ENCODE measurements around the gene RPS25.
"Not testable (repeated sequence)": the region's sequence is repeated elsewhere in the genome, so short reads cannot be mapped to it uniquely, and the experiment has no call there.

The RPS25 gene

GRCh38 chr11:119014209-119014924 is 3.8 kb downstream of the RPS25 start:
- no peak for DNase-seq

GRCh38 chr11:119012629-119013170 is 5.4 kb downstream of the RPS25 start:
- no peak for DNase-seq

- DNase-seq, result no peak
Measured at GRCh38 chr11:119011476-119012053, 6.6 kb downstream of the RPS25 start.

GRCh38 chr11:119006656-119007055 is 11.5 kb downstream of the RPS25 start:
- no peak for DNase-seq

GRCh38 chr11:119000906-119001305 is 17.2 kb downstream of the RPS25 start:
- DNase-seq, result no peak

GRCh38 chr11:118998822-118999221 is 19.3 kb downstream of the RPS25 start:
- no peak for DNase-seq

GRCh38 chr11:118998388-118998717 is 19.8 kb downstream of the RPS25 start:
- no peak for DNase-seq

- DNase-seq, result peak; percentile 27 to 86
Measured at GRCh38 chr11:118997627-118998387, 20.3 kb downstream of the RPS25 start, which contains the start of gene CENATAC. Gene CENATAC (plus strand): TSS chr11:118998138. CDS start chr11:118998198, 60 bp downstream.

- no peak for DNase-seq
Measured at GRCh38 chr11:118996926-118997626, 21.1 kb downstream of the RPS25 start.

- not testable (repeated sequence) for DNase-seq
Measured at GRCh38 chr11:118991486-118992038, 26.6 kb downstream of the RPS25 start.

GRCh38 chr11:118988280-118988679 is 29.9 kb downstream of the RPS25 start:
- no peak for DNase-seq

- no peak for DNase-seq
Measured at GRCh38 chr11:118984825-118985224, 33.3 kb downstream of the RPS25 start.

- not testable (repeated sequence) for DNase-seq
Measured at GRCh38 chr11:118984337-118984736, 33.8 kb downstream of the RPS25 start.

- no peak for DNase-seq
Measured at GRCh38 chr11:118980191-118980881, 37.8 kb downstream of the RPS25 start.

GRCh38 chr11:118979434-118979833 is 38.7 kb downstream of the RPS25 start:
- no peak for DNase-seq

GRCh38 chr11:118975771-118976709 is 42.1 kb downstream of the RPS25 start:
- DNase-seq, result no peak

GRCh38 chr11:118973985-118974384 is 44.2 kb downstream of the RPS25 start:
- no peak for DNase-seq

GRCh38 chr11:118971646-118972045 is 46.5 kb downstream of the RPS25 start, which contains the start of gene FOXR1:
Gene FOXR1 (plus strand): TSS chr11:118971761. CDS start chr11:118971932, 171 bp downstream.
- DNase-seq, result no peak

- DNase-seq, result not testable (repeated sequence)
Measured at GRCh38 chr11:118969508-118969907, 48.6 kb downstream of the RPS25 start.

Measured in cerebellar nuclear complex (tissue), 1 donor.